ENCODE measurements around the gene CUEDC2. TPM values are rescaled to one million over a fixed set of nuclear protein-coding genes. Genes with fewer than 3 reads are reported as not detected.

CUEDC2 gene
- total and polyA plus RNA-seq, 4 donors = 14.4 to 36.1 (median 24.1) TPM

DNA sequence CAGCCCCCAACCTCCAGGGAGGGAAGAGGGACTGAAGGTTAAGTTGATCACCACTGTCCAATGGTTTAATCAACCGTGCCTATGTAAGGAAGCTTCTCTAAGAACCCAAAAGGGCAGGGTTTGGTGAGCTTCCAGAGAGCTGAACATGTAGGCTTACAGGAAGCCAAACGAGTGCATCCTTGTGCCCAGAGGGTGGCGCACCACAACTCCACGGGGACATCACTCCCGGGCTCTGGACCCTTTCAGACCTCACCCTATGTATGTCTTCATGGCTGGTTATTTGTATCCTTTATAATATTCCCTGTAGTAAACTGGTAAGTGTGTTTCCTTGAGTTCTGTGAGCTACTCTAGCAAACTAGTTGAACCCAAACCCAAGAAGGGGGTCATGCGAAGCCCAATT lies 48.3 kb downstream of the CUEDC2 start:
- no peak overlapping the region for H3K27ac ChIP-seq (ENCODE audit: low read depth in 1 of 2, low read length in 2 of 2)
- H3K9ac ChIP-seq (ENCODE audit: low read depth in 1 of 2, low read length in 2 of 2) = no peak overlapping the region
- H3K4me1 ChIP-seq (ENCODE audit: control insufficient read depth in 4 of 4, insufficient read depth in 4 of 4, low read length in 3 of 4) = no peaks in the 10 kb centered on the region
- H3K9me3 ChIP-seq (ENCODE audit: control insufficient read depth in 4 of 4, low read length in 3 of 4) = no peaks in the 10 kb centered on the region
- peak in 1 of 2 donors; percentile 8 for TF ChIP-seq RAD21 (IDR thresholded peaks at IDR 0.05)
- TF ChIP-seq, protein P1, sequence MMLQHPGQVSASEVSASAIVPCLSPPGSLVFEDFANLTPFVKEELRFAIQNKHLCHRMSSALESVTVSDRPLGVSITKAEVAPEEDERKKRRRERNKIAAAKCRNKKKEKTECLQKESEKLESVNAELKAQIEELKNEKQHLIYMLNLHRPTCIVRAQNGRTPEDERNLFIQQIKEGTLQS (IDR thresholded peaks at IDR 0.05) = no peak
- H3K36me3 ChIP-seq (ENCODE audit: control insufficient read depth in 4 of 4, insufficient read depth in 3 of 4, low read depth in 1 of 4, low read length in 3 of 4) = peaks cover 15 to 37% (median 23%) of the 10 kb centered on the region in 4 donors
- no peaks in the 10 kb centered on the region for H3K27me3 ChIP-seq (ENCODE audit: control insufficient read depth in 4 of 4, insufficient read depth in 4 of 4, low read length in 3 of 4)
- no peak overlapping the region for H3K4me3 ChIP-seq (ENCODE audit: low read depth in 1 of 3, low read length in 3 of 3)
- DNase-seq (ENCODE audit: low spot score) = no peak
- WGBS = 58% methylated on average over 6 of the region's 6 CpGs

DNA sequence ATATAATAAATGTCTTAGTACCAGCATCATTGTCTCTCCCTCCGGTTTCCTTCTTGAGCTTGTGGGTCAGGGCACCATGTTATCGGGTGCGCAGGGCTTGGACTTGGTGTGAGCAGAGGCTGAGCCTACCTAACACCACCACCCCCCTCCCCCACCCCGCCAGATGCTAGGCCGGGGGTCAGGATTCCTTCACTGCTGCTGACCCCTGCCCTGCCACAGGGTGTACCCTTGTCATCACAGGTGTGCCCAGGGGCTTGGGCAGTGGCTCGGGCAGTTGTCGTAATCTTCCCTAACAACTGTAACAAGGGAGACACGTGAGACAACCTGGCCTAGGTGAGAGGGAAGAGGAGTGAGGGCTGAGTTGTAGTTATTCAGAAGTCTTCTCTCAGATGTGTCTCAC lies 49.5 kb downstream of the CUEDC2 start:
- Histone ChIP-seq H3K27me3 (ENCODE audit: control insufficient read depth in 4 of 4, insufficient read depth in 4 of 4, low read length in 3 of 4) (no peaks in the 10 kb centered on the region), H3K4me3 (ENCODE audit: low read depth in 1 of 3, low read length in 3 of 3) (no peak overlapping the region), H3K9ac (ENCODE audit: low read depth in 1 of 2, low read length in 2 of 2) (no peak overlapping the region), H3K36me3 (ENCODE audit: control insufficient read depth in 4 of 4, insufficient read depth in 3 of 4, low read depth in 1 of 4, low read length in 3 of 4) (peaks cover 15 to 47% (median 28%) of the 10 kb centered on the region in 4 donors), H3K9me3 (ENCODE audit: control insufficient read depth in 4 of 4, low read length in 3 of 4) (no peaks in the 10 kb centered on the region), H3K4me1 (ENCODE audit: control insufficient read depth in 4 of 4, insufficient read depth in 4 of 4, low read length in 3 of 4) (no peaks in the 10 kb centered on the region), H3K27ac (ENCODE audit: low read depth in 1 of 2, low read length in 2 of 2) (no peak overlapping the region)
- no peak for TF ChIP-seq HNF4A (conservative IDR thresholded peaks at IDR 0.05)
- no peak for TF ChIP-seq SP1 (IDR thresholded peaks at IDR 0.05)
- TF ChIP-seq GABPA (IDR thresholded peaks at IDR 0.05 in 1 of 2, conservative IDR thresholded peaks at IDR 0.05 in 1 of 2) = no peak
- no peak for TF ChIP-seq RXRA (IDR thresholded peaks at IDR 0.05)
- no peak for TF ChIP-seq EGR1 (IDR thresholded peaks at IDR 0.05; ENCODE audit: low read depth in 2 of 2)
- TF ChIP-seq, protein P2, sequence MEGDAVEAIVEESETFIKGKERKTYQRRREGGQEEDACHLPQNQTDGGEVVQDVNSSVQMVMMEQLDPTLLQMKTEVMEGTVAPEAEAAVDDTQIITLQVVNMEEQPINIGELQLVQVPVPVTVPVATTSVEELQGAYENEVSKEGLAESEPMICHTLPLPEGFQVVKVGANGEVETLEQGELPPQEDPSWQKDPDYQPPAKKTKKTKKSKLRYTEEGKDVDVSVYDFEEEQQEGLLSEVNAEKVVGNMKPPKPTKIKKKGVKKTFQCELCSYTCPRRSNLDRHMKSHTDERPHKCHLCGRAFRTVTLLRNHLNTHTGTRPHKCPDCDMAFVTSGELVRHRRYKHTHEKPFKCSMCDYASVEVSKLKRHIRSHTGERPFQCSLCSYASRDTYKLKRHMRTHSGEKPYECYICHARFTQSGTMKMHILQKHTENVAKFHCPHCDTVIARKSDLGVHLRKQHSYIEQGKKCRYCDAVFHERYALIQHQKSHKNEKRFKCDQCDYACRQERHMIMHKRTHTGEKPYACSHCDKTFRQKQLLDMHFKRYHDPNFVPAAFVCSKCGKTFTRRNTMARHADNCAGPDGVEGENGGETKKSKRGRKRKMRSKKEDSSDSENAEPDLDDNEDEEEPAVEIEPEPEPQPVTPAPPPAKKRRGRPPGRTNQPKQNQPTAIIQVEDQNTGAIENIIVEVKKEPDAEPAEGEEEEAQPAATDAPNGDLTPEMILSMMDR (IDR thresholded peaks at IDR 0.05; ENCODE audit: low read depth, low read length, missing input control) = no peak
- TF ChIP-seq FOXA1 (IDR thresholded peaks at IDR 0.05) = no peak
- TF ChIP-seq, protein P1 (IDR thresholded peaks at IDR 0.05) = no peak
- no peak for TF ChIP-seq JUND (IDR thresholded peaks at IDR 0.05)
- TF ChIP-seq, protein P3, sequence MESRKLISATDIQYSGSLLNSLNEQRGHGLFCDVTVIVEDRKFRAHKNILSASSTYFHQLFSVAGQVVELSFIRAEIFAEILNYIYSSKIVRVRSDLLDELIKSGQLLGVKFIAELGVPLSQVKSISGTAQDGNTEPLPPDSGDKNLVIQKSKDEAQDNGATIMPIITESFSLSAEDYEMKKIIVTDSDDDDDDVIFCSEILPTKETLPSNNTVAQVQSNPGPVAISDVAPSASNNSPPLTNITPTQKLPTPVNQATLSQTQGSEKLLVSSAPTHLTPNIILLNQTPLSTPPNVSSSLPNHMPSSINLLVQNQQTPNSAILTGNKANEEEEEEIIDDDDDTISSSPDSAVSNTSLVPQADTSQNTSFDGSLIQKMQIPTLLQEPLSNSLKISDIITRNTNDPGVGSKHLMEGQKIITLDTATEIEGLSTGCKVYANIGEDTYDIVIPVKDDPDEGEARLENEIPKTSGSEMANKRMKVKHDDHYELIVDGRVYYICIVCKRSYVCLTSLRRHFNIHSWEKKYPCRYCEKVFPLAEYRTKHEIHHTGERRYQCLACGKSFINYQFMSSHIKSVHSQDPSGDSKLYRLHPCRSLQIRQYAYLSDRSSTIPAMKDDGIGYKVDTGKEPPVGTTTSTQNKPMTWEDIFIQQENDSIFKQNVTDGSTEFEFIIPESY (IDR thresholded peaks at IDR 0.05) = no peak
- no peak for TF ChIP-seq FOXA2 (IDR thresholded peaks at IDR 0.05)
- DNase-seq (ENCODE audit: low spot score) = no peak
- 95% methylated on average over 8 of the region's 8 CpGs for WGBS

DNA sequence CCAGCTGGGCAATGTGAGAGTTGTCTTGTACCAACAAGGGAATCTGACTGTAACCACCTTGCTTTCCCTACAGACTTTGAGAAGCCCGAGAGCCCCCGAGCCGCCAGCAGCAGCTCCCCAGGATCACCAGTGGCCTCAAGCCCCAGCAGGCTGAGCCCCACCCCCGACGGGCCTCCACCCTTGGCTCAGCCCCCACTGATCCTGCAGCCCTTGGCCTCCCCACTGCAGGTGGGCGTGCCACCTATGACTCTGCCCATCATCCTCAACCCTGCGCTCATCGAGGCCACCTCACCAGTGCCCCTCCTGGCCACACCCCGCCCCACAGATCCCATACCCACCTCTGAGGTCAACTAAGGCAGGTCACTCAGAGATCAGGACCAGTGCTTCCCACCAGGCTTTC lies 50.4 kb downstream of the CUEDC2 start:
- DNase-seq (ENCODE audit: low spot score) = no peak
- Histone ChIP-seq H3K27me3 (ENCODE audit: control insufficient read depth in 4 of 4, insufficient read depth in 4 of 4, low read length in 3 of 4) (no peaks in the 10 kb centered on the region), H3K27ac (ENCODE audit: low read depth in 1 of 2, low read length in 2 of 2) (no peak overlapping the region), H3K4me3 (ENCODE audit: low read depth in 1 of 3, low read length in 3 of 3) (no peak overlapping the region), H3K9ac (ENCODE audit: low read depth in 1 of 2, low read length in 2 of 2) (no peak overlapping the region), H3K36me3 (ENCODE audit: control insufficient read depth in 4 of 4, insufficient read depth in 3 of 4, low read depth in 1 of 4, low read length in 3 of 4) (peaks cover 17 to 50% (median 28%) of the 10 kb centered on the region in 4 donors), H3K9me3 (ENCODE audit: control insufficient read depth in 4 of 4, low read length in 3 of 4) (no peaks in the 10 kb centered on the region), H3K4me1 (ENCODE audit: control insufficient read depth in 4 of 4, insufficient read depth in 4 of 4, low read length in 3 of 4) (no peaks in the 10 kb centered on the region)
- 98% methylated on average over 9 of the region's 9 CpGs for WGBS
- TF ChIP-seq HNF4A (conservative IDR thresholded peaks at IDR 0.05) (no peak), NR2F2 (IDR thresholded peaks at IDR 0.05) (no peak), RAD21 (IDR thresholded peaks at IDR 0.05) (no peak), SP1 (IDR thresholded peaks at IDR 0.05) (no peak), HNF4G (IDR thresholded peaks at IDR 0.05) (no peak), FOXA1 (IDR thresholded peaks at IDR 0.05) (no peak), YY1 (IDR thresholded peaks at IDR 0.05) (no peak), FOXA2 (IDR thresholded peaks at IDR 0.05) (no peak), EGR1 (IDR thresholded peaks at IDR 0.05; ENCODE audit: low read depth in 2 of 2) (no peak), JUND (IDR thresholded peaks at IDR 0.05) (no peak), TAF1 (conservative IDR thresholded peaks at IDR 0.05) (no peak)
- TF ChIP-seq, protein P1 (IDR thresholded peaks at IDR 0.05) = no peak
- TF ChIP-seq, protein P3 (IDR thresholded peaks at IDR 0.05) = no peak
- TF ChIP-seq, protein P4, sequence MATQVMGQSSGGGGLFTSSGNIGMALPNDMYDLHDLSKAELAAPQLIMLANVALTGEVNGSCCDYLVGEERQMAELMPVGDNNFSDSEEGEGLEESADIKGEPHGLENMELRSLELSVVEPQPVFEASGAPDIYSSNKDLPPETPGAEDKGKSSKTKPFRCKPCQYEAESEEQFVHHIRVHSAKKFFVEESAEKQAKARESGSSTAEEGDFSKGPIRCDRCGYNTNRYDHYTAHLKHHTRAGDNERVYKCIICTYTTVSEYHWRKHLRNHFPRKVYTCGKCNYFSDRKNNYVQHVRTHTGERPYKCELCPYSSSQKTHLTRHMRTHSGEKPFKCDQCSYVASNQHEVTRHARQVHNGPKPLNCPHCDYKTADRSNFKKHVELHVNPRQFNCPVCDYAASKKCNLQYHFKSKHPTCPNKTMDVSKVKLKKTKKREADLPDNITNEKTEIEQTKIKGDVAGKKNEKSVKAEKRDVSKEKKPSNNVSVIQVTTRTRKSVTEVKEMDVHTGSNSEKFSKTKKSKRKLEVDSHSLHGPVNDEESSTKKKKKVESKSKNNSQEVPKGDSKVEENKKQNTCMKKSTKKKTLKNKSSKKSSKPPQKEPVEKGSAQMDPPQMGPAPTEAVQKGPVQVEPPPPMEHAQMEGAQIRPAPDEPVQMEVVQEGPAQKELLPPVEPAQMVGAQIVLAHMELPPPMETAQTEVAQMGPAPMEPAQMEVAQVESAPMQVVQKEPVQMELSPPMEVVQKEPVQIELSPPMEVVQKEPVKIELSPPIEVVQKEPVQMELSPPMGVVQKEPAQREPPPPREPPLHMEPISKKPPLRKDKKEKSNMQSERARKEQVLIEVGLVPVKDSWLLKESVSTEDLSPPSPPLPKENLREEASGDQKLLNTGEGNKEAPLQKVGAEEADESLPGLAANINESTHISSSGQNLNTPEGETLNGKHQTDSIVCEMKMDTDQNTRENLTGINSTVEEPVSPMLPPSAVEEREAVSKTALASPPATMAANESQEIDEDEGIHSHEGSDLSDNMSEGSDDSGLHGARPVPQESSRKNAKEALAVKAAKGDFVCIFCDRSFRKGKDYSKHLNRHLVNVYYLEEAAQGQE (IDR thresholded peaks at IDR 0.05) = no peak

Measured in liver (tissue), 9 donors.